ENCODE data around the gene PSMA1.

GRCh38 chr11:14522245-14522644 lies 2.1 kb upstream of the PSMA1 start:
- no peak for TF ChIP-seq GLI4 (tag by site-specific recombination; IDR thresholded peaks at IDR 0.05)
- TF ChIP-seq ZNF423 (tag by site-specific recombination; IDR thresholded peaks at IDR 0.05): no peak
- TF ChIP-seq, protein P1, sequence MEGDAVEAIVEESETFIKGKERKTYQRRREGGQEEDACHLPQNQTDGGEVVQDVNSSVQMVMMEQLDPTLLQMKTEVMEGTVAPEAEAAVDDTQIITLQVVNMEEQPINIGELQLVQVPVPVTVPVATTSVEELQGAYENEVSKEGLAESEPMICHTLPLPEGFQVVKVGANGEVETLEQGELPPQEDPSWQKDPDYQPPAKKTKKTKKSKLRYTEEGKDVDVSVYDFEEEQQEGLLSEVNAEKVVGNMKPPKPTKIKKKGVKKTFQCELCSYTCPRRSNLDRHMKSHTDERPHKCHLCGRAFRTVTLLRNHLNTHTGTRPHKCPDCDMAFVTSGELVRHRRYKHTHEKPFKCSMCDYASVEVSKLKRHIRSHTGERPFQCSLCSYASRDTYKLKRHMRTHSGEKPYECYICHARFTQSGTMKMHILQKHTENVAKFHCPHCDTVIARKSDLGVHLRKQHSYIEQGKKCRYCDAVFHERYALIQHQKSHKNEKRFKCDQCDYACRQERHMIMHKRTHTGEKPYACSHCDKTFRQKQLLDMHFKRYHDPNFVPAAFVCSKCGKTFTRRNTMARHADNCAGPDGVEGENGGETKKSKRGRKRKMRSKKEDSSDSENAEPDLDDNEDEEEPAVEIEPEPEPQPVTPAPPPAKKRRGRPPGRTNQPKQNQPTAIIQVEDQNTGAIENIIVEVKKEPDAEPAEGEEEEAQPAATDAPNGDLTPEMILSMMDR (tag by site-specific recombination; IDR thresholded peaks at IDR 0.05): no peak
- no peak for TF ChIP-seq ZNF214 (tag by site-specific recombination; IDR thresholded peaks at IDR 0.05; ENCODE audit: borderline replicate concordance)
